Right lobe of liver (tissue), 4 donors: Measurements from ENCODE around the gene WDHD1.

ENCODE experiments used
- POLR2A ChIP-seq: fragments of 450-650 bp; IDR thresholded peaks from one replicate; pipeline ENCODE4 v1.6.1; 2017; ENCODE audit warnings: antibody characterized with exemption, mild to moderate bottlenecking
- TF ChIP-seq, protein P1 (sequence below), 4 donors: fragments of 200-600 bp in 3 of 4; fragments of 450-650 bp in 1 of 4; IDR thresholded peaks; one replicate each; pipeline versions ENCODE4 v1.5.1 to v1.8.0; 2016 to 2022; ENCODE audit warnings: antibody characterized with exemption in 4 of 4, mild to moderate bottlenecking in 2 of 4
- donor health status: DM: no; HTN: no; CAD: no.
- donor health status: DM: no; HTN: no; CAD: no.
- donor health status: DM: no; HTN: yes; CAD: no.

DNA sequence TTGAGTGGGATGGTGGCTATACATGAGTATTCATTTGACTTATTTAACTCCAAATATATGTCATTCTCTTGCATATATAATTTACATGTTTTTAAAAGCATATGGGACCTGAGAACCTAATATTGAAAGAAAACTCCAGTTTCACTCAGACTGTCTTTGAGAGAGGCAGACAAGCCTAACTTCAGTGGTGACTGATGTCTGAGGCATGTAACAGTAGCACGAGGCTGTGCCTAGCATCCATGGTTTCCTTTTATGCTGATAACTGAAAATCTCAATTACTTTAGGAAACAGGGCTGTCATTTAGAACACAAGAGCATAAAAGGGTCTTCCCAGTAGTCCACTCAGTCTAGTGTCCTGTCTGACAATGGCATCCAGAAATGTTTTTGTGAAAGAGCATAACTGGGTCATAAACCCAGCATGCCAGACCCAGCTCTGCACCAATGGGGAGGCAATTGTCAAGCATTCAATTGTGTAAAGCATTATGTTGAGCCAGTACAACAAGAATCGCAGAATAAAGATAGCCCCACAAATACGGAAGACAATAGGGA, 48.8 kb upstream of the WDHD1 start:
- TF ChIP-seq, protein P1, sequence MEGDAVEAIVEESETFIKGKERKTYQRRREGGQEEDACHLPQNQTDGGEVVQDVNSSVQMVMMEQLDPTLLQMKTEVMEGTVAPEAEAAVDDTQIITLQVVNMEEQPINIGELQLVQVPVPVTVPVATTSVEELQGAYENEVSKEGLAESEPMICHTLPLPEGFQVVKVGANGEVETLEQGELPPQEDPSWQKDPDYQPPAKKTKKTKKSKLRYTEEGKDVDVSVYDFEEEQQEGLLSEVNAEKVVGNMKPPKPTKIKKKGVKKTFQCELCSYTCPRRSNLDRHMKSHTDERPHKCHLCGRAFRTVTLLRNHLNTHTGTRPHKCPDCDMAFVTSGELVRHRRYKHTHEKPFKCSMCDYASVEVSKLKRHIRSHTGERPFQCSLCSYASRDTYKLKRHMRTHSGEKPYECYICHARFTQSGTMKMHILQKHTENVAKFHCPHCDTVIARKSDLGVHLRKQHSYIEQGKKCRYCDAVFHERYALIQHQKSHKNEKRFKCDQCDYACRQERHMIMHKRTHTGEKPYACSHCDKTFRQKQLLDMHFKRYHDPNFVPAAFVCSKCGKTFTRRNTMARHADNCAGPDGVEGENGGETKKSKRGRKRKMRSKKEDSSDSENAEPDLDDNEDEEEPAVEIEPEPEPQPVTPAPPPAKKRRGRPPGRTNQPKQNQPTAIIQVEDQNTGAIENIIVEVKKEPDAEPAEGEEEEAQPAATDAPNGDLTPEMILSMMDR (IDR thresholded peaks at IDR 0.05): no peak
- TF ChIP-seq POLR2A: no peak
